ENCODE measurements around the gene SAP130. TPM values are rescaled to one million over a fixed set of nuclear protein-coding genes. Genes with fewer than 3 reads are reported as not detected.
A peak's percentile ranks its signal among the peaks of the same experiment; 100 is the strongest.

SAP130 gene
- total and polyA plus RNA-seq, 2 experiments from 2014 or later, result 5.5 to 8.7 TPM

- 0 out of 2 replicates have a peak, but pooled peaks cover 8% of the 10 kb centered on the region for H3K27me3 ChIP-seq (replicated peaks; ENCODE audit: insufficient read depth)
- H3K36me3 ChIP-seq (ENCODE audit: low read depth), result no peaks in the 10 kb centered on the region
- in situ Hi-C loops (cut with MboI), result no loop called here
- H3K27ac ChIP-seq, result no peak overlapping the region
- H3K4me1 ChIP-seq (ENCODE audit: insufficient read depth), result no peaks in the 10 kb centered on the region
- no peaks in the 10 kb centered on the region for H4K20me1 ChIP-seq (ENCODE audit: insufficient read depth)
- no peaks in the 10 kb centered on the region for H3K79me2 ChIP-seq (ENCODE audit: insufficient read depth)
- no peak overlapping the region for H3K4me2 ChIP-seq (ENCODE audit: unreplicated experiment)
- no peaks in the 10 kb centered on the region for H3K9me2 ChIP-seq (ENCODE audit: insufficient read depth)
- no peak overlapping the region for H3K4me3 ChIP-seq
- H3F3A ChIP-seq (ENCODE audit: insufficient read depth), result no peaks in the 10 kb centered on the region
- TF ChIP-seq EZH2phosphoT487 (IDR thresholded peaks at IDR 0.05; ENCODE audit: insufficient read depth, low read depth) (no peak), EZH2 (IDR thresholded peaks at IDR 0.05; ENCODE audit: insufficient read depth, poor library complexity, severe bottlenecking) (no peak)
- no peaks in the 10 kb centered on the region for H3K9me3 ChIP-seq (ENCODE audit: low read depth)
- H3K9ac ChIP-seq, result no peak overlapping the region
- 61% methylated on average over 10 of the region's 10 CpGs for WGBS, 2 experiments (ENCODE audit: low coverage in 1 of 2, low lambda C conversion rate in 2 of 2, missing lambda C conversion rate in 2 of 2)
- DNase-seq, result peak; percentile 5
- no peak overlapping the region for H2AFZ ChIP-seq
These were observed 9.1 kb upstream of the SAP130 start for GRCh38 chr2:128036748-128037607.

GRCh38 chr2:128032092-128032491 is 4.2 kb upstream of the SAP130 start:
- Histone ChIP-seq H3K36me3 (ENCODE audit: low read depth) (no peaks in the 10 kb centered on the region), H3K79me2 (ENCODE audit: insufficient read depth) (no peaks in the 10 kb centered on the region), H3K4me2 (ENCODE audit: unreplicated experiment) (no peak overlapping the region), H2AFZ (no peak overlapping the region), H4K20me1 (ENCODE audit: insufficient read depth) (no peaks in the 10 kb centered on the region), H3K9me3 (ENCODE audit: low read depth) (no peaks in the 10 kb centered on the region), H3K9ac (no peak overlapping the region), H3K27me3 (replicated peaks; ENCODE audit: insufficient read depth) (no peaks in the 10 kb centered on the region), H3F3A (ENCODE audit: insufficient read depth) (no peaks in the 10 kb centered on the region), H3K9me2 (ENCODE audit: insufficient read depth) (no peaks in the 10 kb centered on the region), H3K4me3 (no peak overlapping the region), H3K4me1 (ENCODE audit: insufficient read depth) (no peaks in the 10 kb centered on the region), H3K27ac (no peak overlapping the region)
- no peak for TF ChIP-seq EZH2phosphoT487 (IDR thresholded peaks at IDR 0.05; ENCODE audit: insufficient read depth, low read depth)
- TF ChIP-seq EZH2 (IDR thresholded peaks at IDR 0.05; ENCODE audit: insufficient read depth, poor library complexity, severe bottlenecking), result no peak
- 14 to 27% methylated on average over 4 of the region's 4 CpGs for WGBS, 2 experiments (ENCODE audit: low coverage in 1 of 2, low lambda C conversion rate in 2 of 2, missing lambda C conversion rate in 2 of 2)
- in situ Hi-C loops (cut with MboI), result no loop called here
- DNase-seq, result no peak

- Histone ChIP-seq H3K27me3 (replicated peaks; ENCODE audit: insufficient read depth) (no peaks in the 10 kb centered on the region), H3K36me3 (ENCODE audit: low read depth) (no peaks in the 10 kb centered on the region), H3K4me2 (ENCODE audit: unreplicated experiment) (peak overlapping the region; percentile 50), H3K9me3 (ENCODE audit: low read depth) (no peaks in the 10 kb centered on the region), H3K4me1 (ENCODE audit: insufficient read depth) (peaks cover 5% of the 10 kb centered on the region; the same call in 1 of the 2 replicates), H3K9ac (no peak overlapping the region; the same call in 1 of the 2 replicates), H3K9me2 (ENCODE audit: insufficient read depth) (no peaks in the 10 kb centered on the region), H3F3A (ENCODE audit: insufficient read depth) (no peaks in the 10 kb centered on the region), H3K27ac (no peak overlapping the region), H3K4me3 (peak overlapping the region; percentile 79), H4K20me1 (ENCODE audit: insufficient read depth) (no peaks in the 10 kb centered on the region), H2AFZ (peak overlapping the region; percentile 95), H3K79me2 (ENCODE audit: insufficient read depth) (peaks cover 32% of the 10 kb centered on the region)
- TF ChIP-seq EZH2 (IDR thresholded peaks at IDR 0.05; ENCODE audit: insufficient read depth, poor library complexity, severe bottlenecking) (no peak), EZH2phosphoT487 (IDR thresholded peaks at IDR 0.05; ENCODE audit: insufficient read depth, low read depth) (no peak)
- WGBS, 2 experiments (ENCODE audit: low coverage in 1 of 2, low lambda C conversion rate in 2 of 2, missing lambda C conversion rate in 2 of 2), result 10 to 11% methylated on average over 1 of the region's 1 CpG
- in situ Hi-C loops (cut with MboI), result no loop called here
- DNase-seq, result peak; percentile 4
These were observed 802 bp upstream of the SAP130 start for GRCh38 chr2:128028668-128029054.

- no peak overlapping the region for H3K4me2 ChIP-seq (ENCODE audit: unreplicated experiment)
- DNase-seq, result peak; percentile 98
These were observed 520 bp downstream of the SAP130 start for GRCh38 chr2:128027278-128027800.

More at GRCh38 chr2:128027278-128027800, 520 bp downstream of the SAP130 start:
- Histone ChIP-seq H3K36me3 (ENCODE audit: low read depth) (no peaks in the 10 kb centered on the region), H3K4me3 (peak overlapping the region; percentile 88), H4K20me1 (ENCODE audit: insufficient read depth) (no peaks in the 10 kb centered on the region), H3K27me3 (replicated peaks; ENCODE audit: insufficient read depth) (no peaks in the 10 kb centered on the region), H3K9ac (peak overlapping the region; percentile 91), H3F3A (ENCODE audit: insufficient read depth) (no peaks in the 10 kb centered on the region), H3K4me1 (ENCODE audit: insufficient read depth) (peaks cover 5% of the 10 kb centered on the region; the same call in 1 of the 2 replicates), H2AFZ (peak overlapping the region; percentile 95), H3K27ac (peak overlapping the region; percentile 17; the same call in 1 of the 2 replicates), H3K9me2 (ENCODE audit: insufficient read depth) (no peaks in the 10 kb centered on the region), H3K79me2 (ENCODE audit: insufficient read depth) (peaks cover 46% of the 10 kb centered on the region), H3K9me3 (ENCODE audit: low read depth) (no peaks in the 10 kb centered on the region)
- in situ Hi-C loops (cut with MboI), result no loop called here
- TF ChIP-seq EZH2phosphoT487 (IDR thresholded peaks at IDR 0.05; ENCODE audit: insufficient read depth, low read depth), result no peak
- TF ChIP-seq EZH2 (IDR thresholded peaks at IDR 0.05; ENCODE audit: insufficient read depth, poor library complexity, severe bottlenecking), result no peak
- WGBS, 2 experiments (ENCODE audit: low coverage in 1 of 2, low lambda C conversion rate in 2 of 2, missing lambda C conversion rate in 2 of 2), result 1 to 6% methylated on average over 15 to 36 of the region's 51 CpGs

Measured in GM23248 (cell line).